Midbrain (tissue), 1 donor: ENCODE results near the gene ORC3.

Experiments used
- DNase-seq: peaks from one replicate; lab custom pipeline; 2025; lab: John Stamatoyannopoulos, UW

ORC3 gene

DNA sequence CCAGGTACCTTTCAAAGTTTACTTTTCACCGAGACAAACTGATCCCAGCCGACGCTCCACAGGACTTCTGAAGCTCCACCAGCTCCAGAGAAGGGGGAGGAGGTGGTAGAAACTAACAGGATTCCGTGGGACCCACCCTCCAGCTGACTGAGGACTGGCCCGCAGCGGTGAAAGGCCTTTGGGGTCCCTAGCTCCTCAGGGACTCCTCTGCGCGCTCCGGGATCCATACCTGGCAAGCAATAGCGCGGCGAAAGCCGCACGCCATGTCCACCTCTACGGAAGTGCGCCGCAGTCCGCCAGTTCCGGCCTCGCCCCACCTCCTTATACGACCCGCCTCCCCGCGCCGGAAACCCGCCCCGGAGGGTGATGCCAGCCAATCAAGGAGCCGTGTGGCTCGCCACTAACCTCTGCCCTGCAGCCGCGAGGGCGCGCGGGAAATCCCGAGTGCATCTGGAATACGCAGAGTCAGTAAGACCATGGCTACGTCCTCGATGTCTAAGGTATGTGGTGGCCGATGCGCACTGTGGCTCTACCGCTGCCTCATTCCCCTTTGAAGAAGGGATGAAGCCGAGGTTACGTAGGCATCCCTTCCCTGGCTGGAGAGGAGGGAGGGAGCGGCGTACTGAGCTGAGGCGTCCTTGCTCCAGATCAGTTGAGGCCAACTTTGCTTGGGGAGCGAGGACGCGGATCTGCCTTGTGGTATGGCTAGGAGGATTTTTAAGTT, at the start of gene ORC3, which contains the start of gene RARS2:
Gene ORC3, plus strand, starts transcription at position 443 of the 724 bp plus-strand sequence. Its CDS starts 34 bp downstream, at position 477.
Gene RARS2, minus strand, starts transcription at position 295 of the 724 bp plus-strand sequence. Its CDS starts 30 bp downstream, at position 265.
- DNase-seq: peak; percentile 97

DNA sequence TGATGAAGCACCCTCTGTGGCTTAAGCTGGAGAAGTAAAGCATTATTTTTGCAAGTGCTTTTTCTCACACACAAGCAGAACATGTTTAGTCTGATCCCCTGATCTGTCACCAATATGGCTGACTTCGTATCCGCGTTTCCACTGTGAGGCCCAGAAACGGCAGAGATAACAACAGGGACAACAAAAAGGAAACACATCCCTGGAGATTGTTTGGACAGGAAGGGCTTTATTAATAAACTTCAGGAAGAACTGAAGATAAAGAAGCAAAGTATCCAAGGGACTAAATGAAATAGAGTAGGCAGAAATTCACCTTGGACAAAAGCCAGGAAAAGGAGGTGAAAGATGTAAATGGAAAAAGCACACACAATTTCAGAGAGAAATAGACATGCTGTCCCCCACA, 49.4 kb upstream of the ORC3 start:
- DNase-seq: no peak

DNA sequence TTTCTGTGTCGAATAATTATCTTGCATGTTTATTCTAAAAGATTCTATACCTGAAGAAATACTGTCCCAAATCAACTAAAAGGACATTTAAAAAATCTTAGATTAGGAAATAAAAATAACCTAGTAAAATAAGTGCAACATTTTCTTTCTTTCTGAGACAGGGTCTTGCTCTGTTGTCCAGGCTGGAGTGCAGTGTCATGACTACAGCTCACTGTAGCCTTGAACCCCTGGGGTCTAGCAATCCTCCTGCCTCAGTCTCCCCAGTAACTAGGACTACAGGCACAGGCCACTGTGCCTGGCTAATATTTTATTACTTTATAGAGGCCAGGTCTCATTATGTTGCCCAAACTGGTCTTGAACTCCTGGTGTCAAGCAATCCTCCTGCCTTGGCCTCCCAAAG, 48.9 kb upstream of the ORC3 start:
- no peak for DNase-seq

DNA sequence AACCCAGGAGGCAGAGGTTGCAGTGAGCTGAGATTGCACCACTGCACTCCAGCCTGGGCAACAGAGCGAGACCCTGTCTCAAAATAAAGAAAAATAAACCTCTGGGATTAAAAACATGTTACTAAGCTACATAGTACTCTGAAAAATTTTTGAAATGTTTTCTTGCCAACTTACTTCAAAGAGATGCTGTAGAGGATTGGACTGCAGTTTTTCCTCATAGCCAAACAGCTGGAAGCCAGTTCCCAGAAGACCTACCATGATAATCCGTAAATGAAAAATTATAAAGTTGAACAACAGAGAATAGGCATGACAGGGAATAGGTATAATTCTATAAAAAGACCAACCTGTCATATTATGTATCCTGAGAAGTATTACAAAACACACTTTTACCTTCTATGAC, 48.2 kb upstream of the ORC3 start:
- DNase-seq: no peak

DNA sequence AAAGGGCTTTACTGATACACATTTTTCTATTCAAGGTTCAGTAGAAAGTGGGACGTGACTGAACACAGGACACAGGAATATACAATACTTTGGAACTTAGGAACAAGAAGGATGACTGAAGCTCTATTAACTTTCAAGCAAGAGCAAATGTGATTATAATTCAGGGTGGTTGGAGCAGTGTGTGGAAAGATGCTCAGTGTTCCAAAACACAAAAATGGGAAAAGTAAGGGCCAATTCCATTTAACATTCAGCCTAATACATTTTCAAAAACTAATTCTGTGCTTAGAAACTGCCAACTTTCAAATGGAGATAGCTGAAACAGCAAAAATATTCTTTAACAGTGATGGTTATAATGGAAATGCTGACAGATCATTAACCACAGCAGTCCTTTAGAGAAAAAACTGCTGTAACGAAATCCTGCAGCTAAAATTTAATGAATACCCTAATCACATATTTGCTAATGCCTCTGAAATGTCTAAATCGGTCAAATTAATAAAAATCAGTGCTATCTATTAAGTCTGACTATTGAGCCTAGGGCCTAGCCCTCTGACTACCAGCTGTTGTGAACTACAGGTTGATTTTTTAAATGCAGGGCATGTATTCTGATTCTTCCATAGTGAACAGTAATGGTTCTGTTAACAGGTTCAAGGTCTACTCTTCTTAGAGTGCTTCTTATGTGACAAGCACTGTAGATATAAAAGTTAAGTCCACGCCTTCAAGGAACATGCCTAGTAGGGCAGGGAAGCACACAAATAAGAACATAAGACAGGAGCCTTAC, 46.0 kb upstream of the ORC3 start:
- no peak for DNase-seq

DNA sequence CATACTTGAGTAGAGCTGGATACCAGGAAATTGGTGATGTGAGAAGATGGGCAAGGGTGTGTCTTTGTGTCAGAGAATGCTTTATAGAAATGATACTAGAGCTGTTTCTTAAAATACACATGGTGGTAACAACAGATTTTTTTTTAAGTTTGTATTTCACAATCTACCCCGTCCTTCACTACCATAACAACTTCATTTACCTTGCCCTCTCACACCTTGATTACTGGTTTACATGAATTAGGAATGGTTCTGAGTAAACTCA, 45.5 kb upstream of the ORC3 start:
- DNase-seq: no peak

DNA sequence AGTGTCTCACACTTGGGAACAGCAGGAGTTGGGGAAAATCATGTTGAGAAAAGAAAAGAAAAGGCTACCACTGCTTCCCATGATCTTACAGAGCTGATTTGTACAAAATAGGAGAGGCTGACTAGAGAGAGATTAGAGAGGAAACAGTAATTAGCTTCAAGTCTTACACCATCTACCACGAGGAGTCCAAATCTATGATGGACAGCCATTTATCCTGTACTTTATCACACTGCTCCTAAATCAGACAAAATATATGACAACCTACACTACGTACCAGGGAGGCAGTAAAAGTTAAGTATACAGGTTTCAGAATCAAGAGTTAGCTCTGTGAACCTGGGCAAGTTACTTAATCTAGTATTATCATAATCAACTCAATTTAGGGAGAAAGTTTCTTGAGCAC, 38.1 kb upstream of the ORC3 start:
- no peak for DNase-seq

DNA sequence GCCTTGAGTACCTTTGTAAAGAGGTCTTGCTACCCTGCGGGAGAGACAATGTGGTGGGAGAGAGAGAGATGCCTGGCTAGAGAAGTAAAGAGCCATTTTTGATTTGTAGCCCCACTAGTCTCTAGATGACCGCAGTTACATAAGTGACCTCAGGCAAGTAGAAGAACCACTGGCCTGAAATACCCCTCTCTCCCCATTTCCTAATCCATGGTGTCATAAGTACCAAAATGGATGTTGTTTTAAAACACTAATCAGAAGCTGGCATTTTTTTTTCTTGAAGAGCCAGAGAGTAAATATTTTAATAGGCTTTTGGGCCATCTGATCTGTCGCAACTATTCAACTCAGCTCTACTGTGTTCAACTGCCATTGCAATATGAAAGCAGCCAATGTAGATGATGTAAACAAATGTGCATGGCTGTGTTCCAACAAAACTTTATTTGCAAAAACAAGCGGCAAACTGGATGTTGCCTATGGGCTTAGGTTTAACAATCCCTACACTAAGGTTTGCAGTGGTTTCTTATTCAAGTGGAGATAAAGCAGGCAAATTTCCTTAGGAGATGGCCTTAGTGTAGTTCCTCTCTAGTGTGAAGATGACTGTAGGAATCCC, 36.7 kb upstream of the ORC3 start:
- no peak for DNase-seq

DNA sequence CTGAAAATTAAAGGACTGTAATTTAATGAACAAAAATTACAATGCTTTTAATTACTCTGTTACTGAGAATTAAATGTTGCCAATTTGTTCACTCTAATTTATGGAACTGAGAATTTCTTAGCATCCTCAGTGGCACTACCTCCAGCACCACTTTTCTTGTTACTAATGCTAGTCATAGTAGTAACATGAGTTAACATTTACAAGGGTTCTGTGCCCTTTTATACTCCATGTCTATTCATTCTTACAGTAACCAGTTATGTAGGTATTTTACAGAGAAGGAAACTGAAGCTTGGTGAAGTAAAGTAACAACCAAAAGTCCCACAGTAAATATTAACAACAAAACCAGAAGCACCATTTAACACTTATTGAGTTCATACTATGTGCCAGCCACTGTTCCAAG, 34.4 kb upstream of the ORC3 start:
- DNase-seq: no peak

DNA sequence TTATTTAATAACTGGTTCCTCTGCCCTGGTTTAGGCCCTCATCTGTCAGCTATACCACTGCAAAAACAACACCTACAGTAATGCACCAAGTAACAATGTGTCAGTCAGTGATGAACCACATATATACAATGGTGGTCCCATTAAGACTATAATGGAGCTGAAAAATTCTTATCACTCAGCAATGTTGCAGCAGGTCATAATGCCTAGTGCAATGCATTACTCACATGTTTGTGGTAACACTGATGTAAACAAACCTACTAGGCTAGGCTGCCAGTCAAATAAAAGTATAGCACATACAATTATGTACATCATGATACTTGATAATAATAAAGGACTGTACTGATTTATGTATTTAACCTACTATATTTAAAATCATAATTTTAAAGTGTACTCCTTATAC, 31.5 kb upstream of the ORC3 start:
- DNase-seq: no peak

DNA sequence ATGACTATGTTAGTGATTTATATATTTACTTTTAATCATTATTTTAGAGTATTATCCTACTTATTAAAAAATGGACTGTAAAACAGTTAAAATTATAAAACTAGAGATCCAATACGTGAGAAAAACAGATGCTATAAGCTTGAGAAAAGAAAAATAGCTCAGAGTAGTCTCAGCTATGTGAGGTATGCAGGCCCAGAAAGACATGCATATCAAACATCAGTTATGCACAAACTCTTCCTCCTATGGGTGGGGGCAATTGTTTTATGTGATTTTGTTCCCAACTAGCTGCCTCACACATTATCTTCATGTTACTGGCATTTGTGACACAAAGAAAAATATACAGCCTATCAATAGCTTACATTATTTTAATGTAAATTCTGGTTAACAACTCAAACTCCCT, 28.9 kb upstream of the ORC3 start:
- no peak for DNase-seq

DNA sequence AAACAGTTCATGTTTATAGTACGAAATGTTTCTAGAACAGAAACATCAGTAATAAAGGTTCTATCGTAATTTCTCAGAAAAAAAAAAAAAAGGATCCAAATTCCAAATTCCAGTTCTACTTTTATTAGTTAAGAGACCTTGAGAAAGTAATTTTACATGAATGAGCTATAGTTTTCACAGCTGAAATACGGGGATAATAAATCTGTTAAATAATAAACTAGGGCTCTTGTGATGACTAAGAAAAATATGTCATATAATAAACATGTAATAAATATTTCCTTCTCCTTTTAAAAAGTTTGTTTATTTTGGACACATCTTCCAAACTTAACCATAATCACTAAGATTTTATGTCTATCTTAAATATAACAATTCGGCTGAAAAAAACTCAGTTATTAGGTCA, 17.9 kb upstream of the ORC3 start:
- no peak for DNase-seq

DNA sequence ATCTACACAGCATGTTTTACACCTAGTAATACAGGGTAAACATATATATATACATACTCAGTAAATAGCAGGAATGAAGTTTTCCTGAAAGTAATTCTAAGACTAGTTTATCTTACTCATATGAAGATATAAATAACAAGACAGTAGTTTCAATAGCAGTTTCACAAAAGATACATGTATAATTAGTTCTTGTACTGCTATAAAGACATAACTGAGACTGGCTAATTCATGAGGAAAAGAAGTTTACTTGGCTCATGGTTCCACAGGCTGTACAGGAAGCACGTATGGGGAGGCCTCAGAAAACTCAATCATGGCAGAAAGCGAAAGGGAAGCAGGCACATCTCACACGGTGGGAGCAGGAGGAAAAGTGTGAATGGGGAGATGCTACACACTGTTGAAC, 17.1 kb upstream of the ORC3 start:
- DNase-seq: no peak

DNA sequence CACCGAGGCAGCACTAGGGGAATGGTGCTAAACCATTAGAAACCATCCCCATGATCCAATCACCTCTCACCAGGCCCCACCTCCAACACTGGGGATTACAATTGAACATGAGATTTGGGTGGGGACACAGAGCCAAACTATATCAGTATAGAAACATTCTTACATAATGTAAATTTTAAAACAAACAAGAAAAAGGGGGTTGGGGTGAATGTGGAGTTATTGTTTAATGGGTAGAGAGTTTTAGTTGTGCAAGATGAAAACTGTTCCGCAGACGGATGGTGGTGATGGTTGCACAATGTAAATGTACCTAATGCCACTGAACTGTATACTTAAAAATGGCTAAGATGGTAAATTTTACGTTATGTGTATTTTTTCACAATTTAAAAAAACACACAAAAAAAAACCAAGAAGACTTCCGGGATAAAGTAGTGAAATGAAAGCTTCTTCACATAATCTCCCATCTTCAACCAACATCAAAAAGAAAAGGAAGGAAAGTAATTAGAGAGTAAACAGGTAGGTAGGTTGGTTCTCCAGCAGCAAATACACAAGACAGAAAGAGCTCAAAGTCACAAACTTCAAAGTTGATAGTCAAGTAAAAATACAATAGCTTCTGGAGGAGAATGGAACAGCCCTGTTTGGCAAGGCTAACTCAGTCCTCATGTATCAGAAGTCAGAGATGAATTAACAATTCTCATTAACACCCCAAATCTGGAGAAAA, 16.5 kb upstream of the ORC3 start:
- no peak for DNase-seq

DNA sequence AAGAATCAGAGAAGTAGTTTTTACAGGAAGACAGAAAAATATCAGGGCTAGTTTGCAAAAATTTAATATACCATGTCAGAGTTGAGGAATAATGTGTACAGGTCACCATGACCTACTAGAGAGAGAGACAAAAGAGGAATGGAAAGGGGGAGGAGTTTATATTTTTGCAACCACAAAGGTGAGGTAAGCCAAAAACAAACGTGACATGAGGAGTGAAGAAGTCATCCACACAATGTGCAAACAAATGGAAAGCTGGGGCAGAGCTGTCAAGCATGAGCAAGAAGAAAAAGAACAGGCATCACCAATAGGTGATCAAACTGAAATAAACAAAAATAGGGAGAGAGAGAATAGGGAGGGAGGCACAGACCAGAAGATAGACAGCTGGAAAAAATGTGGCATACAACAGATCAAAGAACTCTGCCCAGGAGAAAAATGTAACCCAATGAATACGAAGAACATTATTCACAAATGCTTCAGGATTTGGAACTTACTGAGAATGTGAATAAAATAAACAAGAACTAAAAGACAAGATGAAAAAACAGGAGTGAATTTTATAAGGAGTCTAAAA, 15.6 kb upstream of the ORC3 start:
- no peak for DNase-seq

DNA sequence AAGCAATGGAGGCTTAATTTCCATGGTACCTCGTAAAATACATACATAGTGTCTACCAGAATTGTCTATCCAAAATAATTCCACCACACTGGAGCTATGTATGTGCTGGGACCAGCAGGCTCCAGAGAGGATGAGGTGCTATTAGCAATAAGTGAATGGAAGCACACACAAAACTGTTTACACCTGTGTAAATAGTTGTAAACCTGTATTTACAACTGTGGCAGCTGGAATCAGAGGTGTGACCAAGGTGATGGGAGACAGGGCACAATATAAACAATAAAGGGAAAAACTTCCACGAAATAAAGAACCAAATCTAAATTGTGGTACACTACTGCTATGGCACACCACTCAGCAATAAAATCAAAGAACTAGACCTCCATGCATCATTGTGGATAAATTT, 14.5 kb upstream of the ORC3 start:
- DNase-seq: no peak

DNA sequence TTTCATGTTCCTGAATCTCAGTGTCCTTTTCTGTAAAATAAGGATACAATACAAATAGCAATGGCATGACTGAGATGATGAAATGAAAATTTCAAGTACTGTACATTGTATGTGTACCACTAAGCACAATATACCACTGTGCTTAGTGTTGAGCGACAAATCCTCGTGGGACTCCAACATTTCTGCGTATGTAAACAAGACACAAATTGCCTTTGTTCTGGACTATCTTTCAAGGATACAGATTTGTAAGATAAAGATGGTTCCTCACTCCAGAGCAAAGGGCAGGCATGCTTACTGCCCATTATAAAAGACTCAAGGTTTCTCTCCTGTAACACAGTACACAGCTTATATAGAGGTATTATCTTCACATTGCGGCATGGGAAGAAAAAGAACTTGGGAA, 6.1 kb upstream of the ORC3 start:
- no peak for DNase-seq

DNA sequence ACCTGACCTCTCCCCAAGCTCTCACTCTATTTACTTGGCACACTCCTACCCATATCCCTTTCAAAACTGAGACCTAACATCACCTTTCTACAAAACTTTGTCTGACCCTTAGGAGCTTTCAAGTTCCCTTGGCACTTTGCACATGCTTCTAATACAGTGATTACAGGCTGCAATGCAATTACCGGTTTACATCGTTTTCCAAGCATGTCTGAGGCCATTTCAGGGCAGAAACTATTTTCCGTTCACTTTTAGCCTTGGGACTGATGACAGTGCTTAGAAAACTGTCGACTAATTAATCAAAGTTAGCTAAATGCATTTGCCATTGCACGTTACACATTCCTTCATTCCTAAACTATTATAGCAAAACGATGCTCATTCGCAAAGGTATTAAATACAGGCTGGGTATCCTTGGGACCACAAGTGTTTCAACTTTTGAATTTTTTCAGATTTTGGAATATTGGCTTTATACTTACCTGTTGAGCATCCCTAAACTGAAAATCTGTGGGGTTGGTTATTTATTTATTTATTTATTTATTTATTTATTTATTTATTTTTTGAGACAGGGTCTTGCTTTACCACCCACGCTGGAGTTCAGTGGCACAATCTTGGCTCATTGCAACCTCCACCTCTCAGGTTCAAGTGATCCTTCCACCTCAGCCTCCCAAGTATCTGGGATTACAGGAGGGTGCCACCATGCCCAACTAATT, 3.4 kb upstream of the ORC3 start:
- DNase-seq: no peak

DNA sequence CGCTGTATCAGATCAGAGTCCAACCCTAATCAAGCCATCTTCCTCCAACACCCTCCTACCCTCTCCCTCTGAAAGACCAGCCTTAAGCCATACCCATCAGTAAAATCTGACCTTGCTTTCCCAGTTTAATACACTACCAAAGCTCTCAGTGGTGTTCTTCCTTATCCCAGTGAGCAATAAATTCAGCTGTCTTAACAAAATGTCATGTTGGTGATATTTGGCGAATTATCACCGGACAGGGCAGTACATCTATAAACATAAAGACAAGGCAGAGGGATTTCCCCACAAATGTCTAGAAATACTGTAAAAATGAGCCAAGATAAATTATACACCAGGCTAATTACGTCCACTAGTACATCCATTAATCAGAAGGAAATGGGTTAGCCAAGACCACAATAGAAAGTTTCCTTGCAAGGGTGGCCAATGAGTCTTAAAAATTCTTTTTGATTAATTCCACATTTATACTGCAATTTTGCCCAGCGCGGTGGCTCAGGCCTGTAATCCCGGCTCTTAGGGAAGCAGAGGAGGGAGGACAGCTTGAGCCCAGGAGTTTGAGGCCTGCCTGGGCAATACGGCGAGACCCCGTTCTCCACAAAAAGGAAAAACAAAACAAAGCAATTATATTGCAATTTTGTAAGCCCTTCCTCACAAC, 1.1 kb upstream of the ORC3 start:
- no peak for DNase-seq

DNA sequence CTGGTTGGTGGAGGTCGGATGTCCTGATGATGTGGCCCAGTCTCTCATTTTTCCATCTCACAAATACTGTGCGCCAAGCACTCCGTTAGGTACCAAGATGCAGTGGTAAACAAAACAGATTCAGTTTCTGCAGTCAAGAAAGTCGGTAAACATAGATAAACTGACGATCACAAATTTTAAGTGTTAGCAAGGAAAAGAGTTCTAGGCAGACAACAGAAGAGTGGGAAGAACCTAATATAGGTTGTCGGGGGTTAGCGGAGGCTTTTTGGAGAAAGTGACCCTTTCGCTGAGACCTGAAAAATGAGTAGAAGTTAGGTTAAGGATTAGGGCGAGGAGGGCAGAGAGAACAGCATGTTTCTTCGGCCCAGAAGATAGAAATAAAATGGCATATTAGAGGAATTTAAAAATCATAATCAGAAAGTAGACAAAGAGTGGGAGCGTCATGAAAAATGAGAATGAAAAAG, 514 bp downstream of the ORC3 start:
- no peak for DNase-seq

DNA sequence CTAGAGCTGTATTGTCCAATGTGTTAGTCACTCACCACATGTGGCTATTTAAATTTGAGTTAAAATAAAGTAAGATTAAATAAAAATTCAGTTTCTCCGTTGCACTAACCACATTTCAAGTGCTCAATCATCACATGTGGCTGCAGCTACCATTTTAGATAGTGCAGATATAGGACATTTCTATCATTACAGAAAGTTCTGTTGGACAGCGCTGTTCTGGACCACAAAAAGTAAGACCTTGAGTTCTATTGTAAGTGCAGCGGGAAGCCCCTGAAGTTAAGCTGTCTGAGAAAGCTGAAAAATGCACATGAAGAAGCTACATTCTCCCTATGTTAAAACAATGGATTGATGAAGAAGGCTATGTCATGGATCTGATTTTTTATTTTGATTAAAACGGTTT, 1.1 kb downstream of the ORC3 start:
- DNase-seq: no peak
